Liver (tissue), 9 donors: Measurements from ENCODE around the gene NEURL1. TPM values are rescaled to one million over a fixed set of nuclear protein-coding genes. Genes with fewer than 3 reads are reported as not detected.

ENCODE experiments used
- DNase-seq: peaks from one replicate; pipeline ENCODE4 v3.0.0-alpha.2; 2017; ENCODE audit warnings: low spot score
- H3K27ac ChIP-seq, 2 donors: one replicate each; pipeline ENCODE4 v1.7.0; 2013; ENCODE audit warnings: inconsistent platforms in 2 of 2, low read length in 2 of 2, control low read depth in 1 of 2, low read depth in 1 of 2, mild to moderate bottlenecking in 1 of 2
- H3K27me3 ChIP-seq, 4 donors: one replicate each; pipeline versions ENCODE4 v1.6.1 to v1.7.0; 2013; ENCODE audit warnings: low read length in 3 of 4, inconsistent platforms in 1 of 4, mild to moderate bottlenecking in 1 of 4, moderate library complexity in 1 of 4; ENCODE audit not compliant: control insufficient read depth in 4 of 4, insufficient read depth in 4 of 4
- H3K36me3 ChIP-seq, 4 donors: one replicate each; pipeline versions ENCODE4 v1.6.1 to v1.7.0; 2013; ENCODE audit warnings: low read length in 3 of 4, mild to moderate bottlenecking in 3 of 4, low read depth in 1 of 4, moderate library complexity in 1 of 4; ENCODE audit not compliant: control insufficient read depth in 4 of 4, insufficient read depth in 3 of 4
- H3K4me1 ChIP-seq, 4 donors: one replicate each; pipeline versions ENCODE4 v1.6.1 to v1.7.0; 2013; ENCODE audit warnings: low read length in 3 of 4, mild to moderate bottlenecking in 3 of 4, moderate library complexity in 1 of 4; ENCODE audit not compliant: control insufficient read depth in 4 of 4, insufficient read depth in 4 of 4
- H3K4me3 ChIP-seq, 3 donors: one replicate each; pipeline versions ENCODE4 v1.6.1 to v1.7.0; 2013; ENCODE audit warnings: low read length in 3 of 3, control low read depth in 1 of 3, low read depth in 1 of 3, mild to moderate bottlenecking in 1 of 3
- H3K9ac ChIP-seq, 2 donors: one replicate each; pipeline ENCODE4 v1.7.0; 2013; ENCODE audit warnings: low read length in 2 of 2, mild to moderate bottlenecking in 2 of 2, moderate library complexity in 2 of 2, control low read depth in 1 of 2, low read depth in 1 of 2
- H3K9me3 ChIP-seq, 4 donors: one replicate each; pipeline versions ENCODE4 v1.6.1 to v1.7.0; 2013; ENCODE audit warnings: low read length in 3 of 4; ENCODE audit not compliant: control insufficient read depth in 4 of 4
- CTCF ChIP-seq: fragments of 150-350 bp; IDR thresholded peaks from 2 replicates; pipeline ENCODE4 v1.5.1; 2017; ENCODE audit warnings: improper control_type of control experiment, low read depth, low read length; ENCODE audit not compliant: missing input control
- FOXA2 ChIP-seq: IDR thresholded peaks from 2 replicates; pipeline ENCODE4 v1.6.1; 2016; ENCODE audit warnings: antibody characterized with exemption
- GABPA ChIP-seq, 2 donors: IDR thresholded peaks in 1 of 2; conservative IDR thresholded peaks in 1 of 2; 2 replicates each; pipeline ENCODE4 v1.6.1; 2016; ENCODE audit warnings: antibody characterized with exemption in 2 of 2, mild to moderate bottlenecking in 1 of 2, moderate library complexity in 1 of 2
- HNF4A ChIP-seq, 2 donors: conservative IDR thresholded peaks; 2 replicates each; pipeline ENCODE4 v1.6.1; 2016; ENCODE audit warnings: antibody characterized with exemption in 2 of 2, mild to moderate bottlenecking in 2 of 2
- JUND ChIP-seq, 2 donors: IDR thresholded peaks; 2 replicates each; pipeline ENCODE4 v1.6.1; 2016; ENCODE audit warnings: antibody characterized with exemption in 2 of 2
- RAD21 ChIP-seq, 2 donors: IDR thresholded peaks; 2 replicates each; pipeline ENCODE4 v1.6.1; 2016; ENCODE audit warnings: antibody characterized with exemption in 2 of 2, mild to moderate bottlenecking in 2 of 2
- REST ChIP-seq: IDR thresholded peaks from 2 replicates; pipeline ENCODE4 v1.6.1; 2016; ENCODE audit warnings: antibody characterized with exemption, mild to moderate bottlenecking
- YY1 ChIP-seq: IDR thresholded peaks from 2 replicates; pipeline ENCODE4 v1.6.1; 2016; ENCODE audit warnings: antibody characterized with exemption, mild to moderate bottlenecking
- ZBTB33 ChIP-seq: IDR thresholded peaks from 2 replicates; pipeline ENCODE4 v1.6.1; 2016; ENCODE audit warnings: antibody characterized with exemption
- WGBS: extraction: QIAGEN DNeasy Blood & Tissue Kit; methylation state at CpG from one replicate; pipeline ENCODE4 v1.1.7; 2013; 5-methylcytosine and 5-hydroxymethylcytosine counted together
- polyA plus RNA-seq, 2 donors: library from polyadenylated mRNA; stranded (reverse) in 1 of 2; unstranded in 1 of 2; fragments of 200-250 nt in 1 of 2; fragments of >200 nt in 1 of 2; fragmentation: Nextera tagmentation in 1 of 2; extraction: Ambion mirVana in 1 of 2; gene quantifications; one replicate each; pipeline versions ENCODE4 v1.2.1 to v1.2.3, GENCODE V29; 2013 to 2015
- total RNA-seq, 2 donors: library from RNA; depleted of rRNA; stranded (reverse); fragments of >200 nt; gene quantifications; one replicate each; pipeline ENCODE4 v1.2.3, GENCODE V29; 2014
- donor health status: healthy.
- donor health status: healthy.
- donor health status: healthy.
- donor health status: healthy.
- donor health status: healthy.

NEURL1 gene
- total and polyA plus RNA-seq, 4 donors: 0.11 to 3.9 (median 0.74) TPM

GRCh38 chr10:103620891-103621782 lies 127.6 kb downstream of the NEURL1 start:
- H3K9me3 ChIP-seq: no peaks in the 10 kb centered on the region
- no peak for TF ChIP-seq REST
- TF ChIP-seq CTCF: no peak
- peaks cover 18 to 52% (median 44%) of the 10 kb centered on the region in 4 donors for H3K4me1 ChIP-seq
- no peak overlapping the region for H3K9ac ChIP-seq
- H3K36me3 ChIP-seq: peaks cover 0 to 36% (median 22%) of the 10 kb centered on the region in 4 donors
- no peak for DNase-seq
- H3K4me3 ChIP-seq: no peak overlapping the region
- WGBS: 95% methylated on average over 15 of the region's 15 CpGs
- no peaks in the 10 kb centered on the region for H3K27me3 ChIP-seq
- H3K27ac ChIP-seq: no peak overlapping the region

GRCh38 chr10:103621783-103622125 lies 128.2 kb downstream of the NEURL1 start:
- no peak for TF ChIP-seq JUND (IDR thresholded peaks at IDR 0.05)
- TF ChIP-seq FOXA2: no peak
- TF ChIP-seq HNF4A (conservative IDR thresholded peaks at IDR 0.05): no peak
- TF ChIP-seq ZBTB33: no peak
- no peak for TF ChIP-seq RAD21 (IDR thresholded peaks at IDR 0.05)
- TF ChIP-seq YY1: no peak
- TF ChIP-seq GABPA (IDR thresholded peaks at IDR 0.05 in 1 of 2, conservative IDR thresholded peaks at IDR 0.05 in 1 of 2): no peak
- Histone ChIP-seq H3K27ac (no peak overlapping the region), H3K4me3 (no peak overlapping the region), H3K36me3 (peaks cover 0 to 35% (median 24%) of the 10 kb centered on the region in 4 donors), H3K9me3 (no peaks in the 10 kb centered on the region), H3K9ac (no peak overlapping the region), H3K4me1 (peaks cover 15 to 46% (median 38%) of the 10 kb centered on the region in 4 donors), H3K27me3 (no peaks in the 10 kb centered on the region)
- WGBS: 86% methylated on average over 4 of the region's 4 CpGs
- DNase-seq: no peak
